Coronary artery (tissue), 2 donors: ENCODE measurements around the gene YWHAG.
"Not testable (repeated sequence)": the region's sequence is repeated elsewhere in the genome, so short reads cannot be mapped to it uniquely, and the experiment has no call there.

Experiments
- DNase-seq: peaks from one replicate; pipeline ENCODE4 v3.0.0-alpha.2; 2017; ENCODE audit warnings: low spot score
- H3K27ac ChIP-seq, 2 donors: fragments of 200-600 bp; sonication (generic); one replicate each; pipeline ENCODE4 v1.5.1; 2016 to 2019
- H3K4me3 ChIP-seq: fragments of 200-600 bp; sonication (generic); 2 replicates; pipeline ENCODE4 v1.5.1; 2016; ENCODE audit warnings: mild to moderate bottlenecking, moderate library complexity
- TF ChIP-seq, protein P1 (sequence below): fragments of 200-600 bp; sonication (generic); IDR thresholded peaks from one replicate; pipeline ENCODE4 v1.5.1; 2019; ENCODE audit warnings: antibody characterized with exemption

YWHAG gene

DNA sequence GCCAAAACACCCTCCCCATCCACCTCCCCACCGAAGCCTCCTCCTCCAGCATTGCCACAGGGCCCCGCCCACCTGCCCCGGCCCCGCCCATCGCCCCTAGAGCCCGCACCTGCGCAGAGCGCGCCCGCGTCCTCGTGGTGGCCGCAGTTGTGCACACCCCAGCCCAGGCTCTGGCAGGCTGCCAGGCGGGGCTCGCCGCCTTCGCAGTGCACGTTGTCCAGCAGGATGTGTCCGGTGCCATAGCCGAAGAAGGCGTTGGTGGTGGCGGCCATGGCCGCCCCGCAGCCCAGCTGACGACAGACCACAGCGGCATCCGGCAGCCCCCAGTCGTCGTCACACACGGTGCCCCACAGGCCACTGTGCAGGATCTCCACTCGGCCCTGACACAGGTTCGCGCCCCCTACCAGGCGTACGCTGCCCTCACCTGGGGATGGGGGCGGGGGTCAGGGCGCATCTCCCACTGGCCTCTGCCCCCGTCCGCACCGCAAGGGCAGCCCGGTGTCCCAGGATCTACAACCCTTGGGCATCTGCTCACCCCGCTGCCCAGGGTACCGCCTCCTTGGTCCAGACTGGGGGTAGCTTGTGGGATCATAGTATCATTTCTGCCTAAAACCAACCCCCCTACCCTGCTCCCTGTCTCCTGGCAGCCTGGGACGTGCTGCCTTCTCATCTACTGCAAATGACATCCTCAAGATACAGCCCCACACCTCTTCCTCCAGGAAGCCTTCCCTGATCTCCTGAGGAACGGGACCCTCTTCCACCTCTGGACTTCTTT, 38.8 kb upstream of the YWHAG start:
- Histone ChIP-seq H3K4me3 (peak overlapping the region; percentile 66), H3K27ac (peak overlapping the region in 1 of 2 donors; percentile 12)
- TF ChIP-seq, protein P1, sequence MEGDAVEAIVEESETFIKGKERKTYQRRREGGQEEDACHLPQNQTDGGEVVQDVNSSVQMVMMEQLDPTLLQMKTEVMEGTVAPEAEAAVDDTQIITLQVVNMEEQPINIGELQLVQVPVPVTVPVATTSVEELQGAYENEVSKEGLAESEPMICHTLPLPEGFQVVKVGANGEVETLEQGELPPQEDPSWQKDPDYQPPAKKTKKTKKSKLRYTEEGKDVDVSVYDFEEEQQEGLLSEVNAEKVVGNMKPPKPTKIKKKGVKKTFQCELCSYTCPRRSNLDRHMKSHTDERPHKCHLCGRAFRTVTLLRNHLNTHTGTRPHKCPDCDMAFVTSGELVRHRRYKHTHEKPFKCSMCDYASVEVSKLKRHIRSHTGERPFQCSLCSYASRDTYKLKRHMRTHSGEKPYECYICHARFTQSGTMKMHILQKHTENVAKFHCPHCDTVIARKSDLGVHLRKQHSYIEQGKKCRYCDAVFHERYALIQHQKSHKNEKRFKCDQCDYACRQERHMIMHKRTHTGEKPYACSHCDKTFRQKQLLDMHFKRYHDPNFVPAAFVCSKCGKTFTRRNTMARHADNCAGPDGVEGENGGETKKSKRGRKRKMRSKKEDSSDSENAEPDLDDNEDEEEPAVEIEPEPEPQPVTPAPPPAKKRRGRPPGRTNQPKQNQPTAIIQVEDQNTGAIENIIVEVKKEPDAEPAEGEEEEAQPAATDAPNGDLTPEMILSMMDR = no peak
- DNase-seq = peak; percentile 83

DNA sequence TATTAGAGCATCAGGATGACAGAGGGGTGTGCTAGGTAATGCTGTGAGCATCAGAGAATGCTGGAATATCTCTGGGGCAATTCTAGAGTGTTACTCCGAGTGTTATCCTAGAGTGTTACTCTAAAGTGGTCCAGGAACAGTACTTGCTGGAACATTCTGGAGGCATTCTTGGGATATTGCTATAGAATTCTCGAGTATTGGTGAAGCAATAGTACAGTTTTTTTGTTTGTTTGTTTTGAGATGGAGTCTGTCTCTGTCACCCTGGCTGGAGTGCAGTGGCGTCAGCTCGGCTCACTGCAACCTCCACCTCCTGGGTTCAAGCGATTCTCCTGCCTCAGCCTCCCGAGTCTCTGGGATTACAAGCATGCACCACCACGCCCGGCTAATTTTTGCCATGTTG, 38.1 kb upstream of the YWHAG start:
- Histone ChIP-seq H3K27ac (peak overlapping the region in 1 of 2 donors; percentile 12), H3K4me3 (peak overlapping the region; percentile 66)
- no peak for DNase-seq
- TF ChIP-seq, protein P1 = no peak

- TF ChIP-seq, protein P1 = no peak
- DNase-seq = no peak
- no peak overlapping the region for H3K27ac ChIP-seq
- H3K4me3 ChIP-seq = no peak overlapping the region
Measured at GRCh38 chr7:76395965-76396726, 37.4 kb upstream of the YWHAG start.

DNA sequence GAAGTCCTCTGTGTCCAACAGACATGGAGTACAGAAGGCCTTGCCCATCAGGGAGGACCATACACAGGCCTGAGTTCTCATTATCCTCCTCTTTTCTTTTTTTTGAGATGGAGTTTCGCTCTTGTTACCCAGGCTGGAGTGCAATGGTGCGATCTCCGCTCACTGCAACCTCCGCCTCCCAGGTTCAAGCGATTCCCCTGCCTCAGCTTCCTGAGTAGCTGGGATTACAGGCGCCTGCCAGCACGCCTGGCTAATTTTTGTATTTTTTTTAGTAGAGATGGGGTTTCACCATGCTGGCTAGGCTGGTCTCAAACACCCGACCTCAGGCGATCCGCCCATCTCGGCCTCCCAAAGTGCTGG, 36.8 kb upstream of the YWHAG start:
- not testable (repeated sequence) for H3K4me3 ChIP-seq, H3K27ac ChIP-seq, DNase-seq

DNA sequence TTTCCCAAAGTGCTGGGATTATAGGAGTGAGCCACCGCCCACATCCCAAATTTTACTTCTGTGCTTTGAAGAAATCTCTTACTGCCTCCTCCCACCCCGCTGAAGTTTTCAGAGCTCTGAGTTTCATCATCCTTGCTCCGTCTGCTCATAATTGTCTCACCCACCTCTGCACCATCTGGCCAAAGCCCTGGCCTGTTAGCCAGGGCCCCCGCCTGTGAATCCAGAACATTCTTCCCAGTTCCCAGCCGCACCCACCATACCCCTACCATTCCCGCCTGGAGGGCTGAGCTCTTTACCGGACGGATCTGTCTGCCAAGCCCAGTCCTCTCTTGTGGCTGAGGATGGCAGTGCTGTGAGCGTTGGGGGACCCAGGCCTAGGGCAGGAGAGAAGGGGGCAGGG, 36.2 kb upstream of the YWHAG start:
- H3K4me3 ChIP-seq = no peak overlapping the region
- TF ChIP-seq, protein P1 = no peak
- H3K27ac ChIP-seq = no peak overlapping the region
- DNase-seq = no peak

DNA sequence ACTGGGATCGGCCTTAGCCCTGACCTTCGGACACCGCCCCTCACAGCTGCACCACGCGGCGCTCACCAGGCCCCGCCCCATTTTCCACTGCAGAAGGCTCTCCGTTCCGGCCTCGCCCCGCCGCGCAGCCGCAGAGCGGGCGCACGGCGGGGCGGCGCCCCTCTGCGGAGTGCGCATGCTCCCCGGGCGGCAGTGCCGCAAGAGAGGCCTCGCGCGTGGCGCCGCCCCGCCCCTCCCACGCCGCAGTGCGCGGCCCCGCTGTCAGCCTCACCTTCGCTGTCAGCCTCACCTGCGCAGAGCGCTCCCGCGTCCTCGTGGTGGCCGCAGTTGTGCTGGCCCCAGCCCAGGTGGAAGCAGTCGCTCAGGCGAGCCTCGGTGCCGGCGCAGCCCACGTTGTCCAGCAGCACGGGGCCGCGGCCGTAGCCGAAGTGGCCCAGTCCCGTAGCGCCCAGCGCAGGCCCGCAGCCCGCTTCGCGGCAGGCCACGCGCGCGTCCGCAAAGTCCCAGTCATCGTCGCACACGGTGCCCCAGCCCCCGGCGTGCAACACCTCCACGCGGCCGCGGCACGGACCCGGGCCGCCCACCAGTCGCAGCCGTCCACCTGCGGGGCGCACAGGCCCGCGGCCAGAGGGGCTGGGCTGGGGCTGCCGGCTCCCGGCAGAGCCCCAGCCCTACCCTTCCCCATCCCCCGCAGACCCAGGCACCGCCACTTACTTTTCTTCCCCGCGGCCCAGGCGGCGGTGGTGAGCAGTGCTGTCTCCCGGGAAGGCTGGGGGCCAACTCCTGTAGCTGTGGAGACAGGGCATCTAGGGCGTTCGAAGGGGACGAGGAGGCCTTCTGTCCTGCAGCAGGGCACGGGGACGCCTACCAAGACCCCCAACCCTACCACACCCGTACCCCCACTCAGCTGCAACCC, 34.6 kb upstream of the YWHAG start:
- peak overlapping the region; percentile 84 for H3K4me3 ChIP-seq
- peak overlapping the region; percentile 60 to 92 for H3K27ac ChIP-seq
- TF ChIP-seq, protein P1 = no peak
- DNase-seq = peak; percentile 92

DNA sequence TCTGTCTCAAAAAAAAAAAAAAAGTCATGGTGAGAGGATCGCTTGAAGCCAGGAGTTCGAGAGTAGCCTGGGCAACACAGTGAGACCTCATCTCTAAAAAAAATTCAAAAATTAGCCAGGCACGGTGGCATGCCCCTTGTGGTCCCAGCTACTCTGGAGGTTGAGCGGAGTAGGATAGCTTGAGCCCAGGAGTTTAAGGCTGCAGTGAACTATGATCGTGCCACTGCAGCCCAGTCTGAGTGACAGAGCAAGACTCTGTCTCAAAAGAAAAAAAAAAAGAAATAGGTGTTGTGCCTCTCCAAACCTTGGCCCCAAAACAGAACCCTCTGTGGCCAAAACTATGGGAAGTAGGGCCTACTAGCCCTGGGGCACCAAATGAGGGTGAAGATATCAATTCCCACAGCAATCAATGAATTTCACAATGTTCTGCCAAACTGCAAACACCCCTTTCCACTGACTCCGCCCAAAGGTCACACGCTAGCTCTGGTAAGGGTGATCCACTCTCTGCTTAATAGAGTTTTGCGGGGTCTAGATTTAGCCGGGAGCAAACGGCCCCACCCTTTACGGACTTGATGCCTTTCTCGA, 33.8 kb upstream of the YWHAG start:
- TF ChIP-seq, protein P1 = no peak
- H3K27ac ChIP-seq = peak overlapping the region; percentile 60 to 92
- DNase-seq = no peak
- peak overlapping the region; percentile 84 for H3K4me3 ChIP-seq
